GM12875 (cell line): ENCODE measurements around the gene LSM4.

Source experiments
- H3K4me3 ChIP-seq: one replicate; pipeline ENCODE4 v1.5.1; 2011; ENCODE audit warnings: low read depth, low read length, control low read depth
- CTCF ChIP-seq: IDR thresholded peaks from 2 replicates; pipeline ENCODE4 v1.5.1; 2011; ENCODE audit warnings: low read depth, mild to moderate bottlenecking, control low read depth, inconsistent platforms, low read length, moderate library complexity, borderline replicate concordance; ENCODE audit not compliant: insufficient read depth

LSM4 gene

DNA sequence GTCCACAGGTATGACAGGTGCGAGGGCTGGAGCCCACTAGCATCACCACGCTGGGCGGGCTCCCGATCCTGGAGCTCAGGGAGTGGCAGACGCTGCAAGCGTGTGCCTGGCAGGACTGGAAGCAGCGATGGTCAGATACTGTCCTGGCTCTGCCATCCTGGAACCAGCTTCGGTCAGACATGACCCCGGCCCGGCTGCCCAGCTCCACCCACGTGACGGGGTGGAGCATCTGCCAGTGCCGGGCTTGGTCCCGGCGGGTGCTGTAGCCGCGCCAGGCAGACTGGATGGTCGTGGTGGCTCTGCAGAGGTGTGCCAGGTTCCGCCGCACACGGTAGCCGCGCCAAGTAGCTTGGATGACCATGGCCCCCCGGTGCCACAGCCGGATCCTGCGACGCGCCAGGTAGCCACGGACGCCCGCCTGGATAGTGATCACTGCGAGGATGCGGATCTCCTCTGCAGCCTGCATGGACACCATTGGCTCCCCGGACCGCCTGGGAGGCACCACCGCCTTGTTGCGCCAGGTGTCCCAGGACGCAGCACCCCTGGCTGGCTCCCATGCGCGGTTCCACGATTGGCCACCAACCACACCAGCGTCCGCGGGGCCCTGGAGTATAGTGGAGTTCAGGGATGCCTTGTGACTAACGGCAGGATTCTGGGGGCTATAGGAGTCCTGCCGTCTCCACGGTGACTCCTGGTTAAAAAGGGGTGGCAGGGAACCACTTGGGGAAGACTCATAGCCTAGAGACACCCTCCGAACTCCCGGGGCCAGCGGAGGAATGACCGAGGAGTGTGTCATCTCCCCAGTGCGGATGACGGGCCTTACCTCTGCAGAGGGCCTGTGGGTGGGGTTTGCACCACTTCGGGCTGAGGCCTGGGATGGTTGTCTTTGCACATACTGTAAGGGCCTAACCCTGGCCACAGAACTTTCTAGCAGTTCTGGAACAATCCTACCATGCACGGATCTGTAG lies 65.1 kb downstream of the LSM4 start:
- no peak for TF ChIP-seq CTCF
- no peak overlapping the region for H3K4me3 ChIP-seq
